ENCODE measurements around the gene ZBTB7C. TPM values are rescaled to one million over a fixed set of nuclear protein-coding genes. Genes with fewer than 3 reads are reported as not detected.
A peak's percentile ranks its signal among the peaks of the same experiment; 100 is the strongest.

The ZBTB7C gene
- total RNA-seq, 1 experiment from 2014 or later = 0.33 TPM

DNA sequence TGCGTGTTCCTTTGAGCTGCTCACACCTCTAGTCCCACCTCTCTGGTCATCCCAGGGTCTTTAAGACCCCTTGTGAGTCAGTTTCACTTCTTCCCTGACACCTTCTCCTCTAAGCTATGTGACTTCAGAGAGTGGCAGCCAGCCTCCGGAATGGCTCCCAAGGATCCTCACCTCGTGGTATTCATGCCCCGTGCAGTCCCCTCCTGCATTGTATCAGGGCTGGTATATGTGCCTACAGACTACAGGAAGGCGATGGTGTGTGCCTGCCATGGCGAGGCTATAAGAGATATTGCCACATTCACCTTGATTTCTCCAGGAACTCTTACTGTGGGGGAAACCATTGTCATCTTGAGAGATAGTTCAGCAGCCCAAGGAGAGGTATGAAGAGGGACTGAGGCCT, 350.7 kb downstream of the ZBTB7C start:
- WGBS (ENCODE audit: extremely low coverage, insufficient read length, low lambda C conversion rate) = no CpG with 5 or more reads among the region's 6 CpGs
- TF ChIP-seq CTCF (conservative IDR thresholded peaks at IDR 0.05) = no peak
- no peak overlapping the region for H2AFZ ChIP-seq (ENCODE audit: low read length)
- no peak overlapping the region for H4K8ac ChIP-seq (replicated peaks; ENCODE audit: insufficient read length, low read depth, low read length)
- H2BK120ac ChIP-seq (ENCODE audit: low read depth, low read length, poor library complexity, severe bottlenecking) = no peak overlapping the region
- no peaks in the 10 kb centered on the region for H3K27me3 ChIP-seq (ENCODE audit: insufficient read depth, low read length)
- Mint-ChIP-seq H3K4me3 (no peak overlapping the region), H3K36me3 (ENCODE audit: insufficient read depth in 1 of 3, low read depth in 3 of 3) (no peaks in the 10 kb centered on the region), H3K4me1 (peaks cover 29 to 46% of the 10 kb centered on the region in 2 experiments), H3K27ac (peak overlapping the region in 1 of 3 experiments; percentile 45; a peak in 1 of 7 replicates), H3K9me3 (no peaks in the 10 kb centered on the region; a peak in 1 of 5 replicates), H3K27me3 (ENCODE audit: low read depth) (peaks cover 15% of the 10 kb centered on the region)
- no peak overlapping the region for H3K27ac ChIP-seq (ENCODE audit: insufficient read length, low read depth, low read length)
- no peak overlapping the region for H3K14ac ChIP-seq (ENCODE audit: insufficient read depth, low read length)
- no peak overlapping the region for H4K5ac ChIP-seq (ENCODE audit: insufficient read length, low read depth, low read length)
- no peak overlapping the region for H3K56ac ChIP-seq (ENCODE audit: insufficient read length, low read depth, low read length)
- no peak overlapping the region for H3K18ac ChIP-seq (ENCODE audit: insufficient read length, low read depth, low read length)
- H2BK15ac ChIP-seq (ENCODE audit: low read depth, low read length) = no peak overlapping the region; the same call in 1 of the 2 replicates
- no peak overlapping the region for H3K4ac ChIP-seq (ENCODE audit: low read depth, low read length)
- H4K20me1 ChIP-seq (ENCODE audit: control insufficient read depth, insufficient read depth, insufficient read length) = no peaks in the 10 kb centered on the region
- no peak overlapping the region for H3T11ph ChIP-seq (ENCODE audit: low read length)
- H2BK12ac ChIP-seq (ENCODE audit: insufficient read length, low read depth, low read length) = no peak overlapping the region
- H3K9ac ChIP-seq (ENCODE audit: extremely low read depth, insufficient read length, low read length) = no peak overlapping the region
- no peak overlapping the region for H2AK5ac ChIP-seq (ENCODE audit: insufficient read length, low read length)
- H3K9me3 ChIP-seq (ENCODE audit: control insufficient read depth, low read depth, low read length) = no peaks in the 10 kb centered on the region
- no peak overlapping the region for H3K23ac ChIP-seq (ENCODE audit: insufficient read length, low read depth, low read length)
- H3K4me1 ChIP-seq (ENCODE audit: insufficient read depth, low read length) = no peaks in the 10 kb centered on the region; the same call in 1 of the 2 replicates
- no peaks in the 10 kb centered on the region for H3K79me1 ChIP-seq (ENCODE audit: insufficient read depth, low read depth, low read length, poor library complexity, severe bottlenecking)
- no peaks in the 10 kb centered on the region for H3K23me2 ChIP-seq (ENCODE audit: insufficient read length, low read depth, low read length, poor library complexity, severe bottlenecking)
- no peak overlapping the region for H3K4me2 ChIP-seq (ENCODE audit: insufficient read depth, insufficient read length, low read length)
- DNase-seq = no peak
- H2BK20ac ChIP-seq (ENCODE audit: low read depth, low read length, poor library complexity, severe bottlenecking) = no peak overlapping the region
- no peaks in the 10 kb centered on the region for H3K79me2 ChIP-seq (ENCODE audit: insufficient read depth, low read length)
- no peak overlapping the region for H2BK5ac ChIP-seq (ENCODE audit: insufficient read length, low read length)
- H4K91ac ChIP-seq (ENCODE audit: insufficient read length, low read depth, low read length) = no peak overlapping the region

Data from H9 (cell line).